G401.6 (cell line): Measurements from ENCODE around the gene ADAR.

Source experiments
- FAIRE-seq: peaks from 2 replicates; lab custom pipeline; 2012; peaks lifted over from hg19 to GRCh38; lab: Jason Lieb, UNC

Gene ADAR

GRCh38 chr1:154581766-154582165 is 26.2 kb downstream of the ADAR start:
- no peak for FAIRE-seq

GRCh38 chr1:154579374-154579773 is 28.6 kb downstream of the ADAR start:
- no peak for FAIRE-seq

GRCh38 chr1:154578058-154578418 is 29.9 kb downstream of the ADAR start:
- no peak for FAIRE-seq

GRCh38 chr1:154577346-154578057 is 30.5 kb downstream of the ADAR start:
- FAIRE-seq, result no peak

GRCh38 chr1:154575951-154576566 is 31.9 kb downstream of the ADAR start:
- no peak for FAIRE-seq

GRCh38 chr1:154575147-154575927 is 32.6 kb downstream of the ADAR start:
- no peak for FAIRE-seq

GRCh38 chr1:154574716-154575115 is 33.3 kb downstream of the ADAR start:
- FAIRE-seq, result no peak

GRCh38 chr1:154573168-154573510 is 34.8 kb downstream of the ADAR start:
- no peak for FAIRE-seq

GRCh38 chr1:154572468-154573167 is 35.4 kb downstream of the ADAR start:
- FAIRE-seq, result no peak

- FAIRE-seq, result no peak
Measured at GRCh38 chr1:154571964-154572288, 36.1 kb downstream of the ADAR start.

GRCh38 chr1:154571244-154571963 is 36.6 kb downstream of the ADAR start:
- no peak for FAIRE-seq

GRCh38 chr1:154568157-154568815 is 39.7 kb downstream of the ADAR start:
- no peak for FAIRE-seq

GRCh38 chr1:154567386-154568156 is 40.4 kb downstream of the ADAR start, which contains the start of gene CHRNB2:
TSS of gene CHRNB2 (plus strand) at chr1:154567778. CDS start at chr1:154568045, 267 bp downstream.
- no peak for FAIRE-seq

- FAIRE-seq, result no peak
Measured at GRCh38 chr1:154565876-154566275, 42.1 kb downstream of the ADAR start.

GRCh38 chr1:154559466-154560044 is 48.4 kb downstream of the ADAR start:
- peak; percentile 82 for FAIRE-seq

- peak; percentile 91 for FAIRE-seq
Measured at GRCh38 chr1:154558720-154559465, 49.1 kb downstream of the ADAR start.

- no peak for FAIRE-seq
Measured at GRCh38 chr1:154557939-154558719, 49.9 kb downstream of the ADAR start, which contains the start of gene UBE2Q1. TSS of gene UBE2Q1 (minus strand) at chr1:154558662. CDS start at chr1:154558553, 109 bp downstream.

- no peak for FAIRE-seq
Measured at GRCh38 chr1:154557248-154557938, 50.6 kb downstream of the ADAR start.
